A673 (cell line): ENCODE results near the gene SNRNP70. TPM values are rescaled to one million over a fixed set of nuclear protein-coding genes. Genes with fewer than 3 reads are reported as not detected.

Source experiments
- BruUV-seq: library from RNA; stranded (reverse); fragments of 400-500 nt; replicated peaks from 2 replicates; lab custom pipeline; 2021; lab: Mats Ljungman, UMichigan
- CTCF ChIA-PET: fragments of 300-600 bp; sonication (Branson Sonifier 250); formaldehyde crosslinking; loops from one replicate; lab custom pipeline; 2022; ENCODE audit warnings: antibody characterized with exemption; lab: Charles Lee
- POLR2A ChIA-PET: fragments of 300-600 bp; sonication (Branson Sonifier 250); formaldehyde crosslinking; loops from one replicate; lab custom pipeline; 2022; ENCODE audit warnings: antibody characterized with exemption; ENCODE audit not compliant: low non-redundant PET; lab: Charles Lee
- DNase-seq: peaks from one replicate; pipeline ENCODE4 v3.0.0-alpha.2; 2015; ENCODE audit warnings: low spot score
- H3K27ac ChIP-seq: fragments of 200-600 bp; sonication (generic); 2 replicates; pipeline ENCODE4 v1.5.1; 2016; ENCODE audit warnings: mixed run types, low read depth, mild to moderate bottlenecking, mixed read lengths, antibody characterized with exemption, low read length; ENCODE audit not compliant: poor library complexity, severe bottlenecking
- H3K27me3 ChIP-seq: fragments of 200-600 bp; sonication (generic); replicated peaks from 2 replicates; pipeline ENCODE4 v1.6.1; 2017; ENCODE audit warnings: mixed run types, low read depth, mild to moderate bottlenecking, mixed read lengths, antibody characterized with exemption, low read length; ENCODE audit not compliant: insufficient read depth, poor library complexity
- H3K36me3 ChIP-seq: fragments of 200-600 bp; sonication (generic); 2 replicates; pipeline ENCODE4 v1.6.1; 2016; ENCODE audit warnings: mixed run types, mild to moderate bottlenecking, mixed read lengths, antibody characterized with exemption, low read length; ENCODE audit not compliant: insufficient read depth, poor library complexity, severe bottlenecking
- H3K4me1 ChIP-seq: fragments of 200-600 bp; sonication (generic); 2 replicates; pipeline ENCODE4 v1.6.1; 2017; ENCODE audit warnings: mixed run types, mild to moderate bottlenecking, mixed read lengths, antibody characterized with exemption, low read length; ENCODE audit not compliant: insufficient read depth, poor library complexity, severe bottlenecking
- H3K4me3 ChIP-seq: fragments of 200-600 bp; sonication (generic); 2 replicates; pipeline ENCODE4 v1.5.1; 2016; ENCODE audit warnings: low read depth, mixed run types, mild to moderate bottlenecking, mixed read lengths, low read length; ENCODE audit not compliant: poor library complexity, severe bottlenecking
- H3K9me3 ChIP-seq: fragments of 200-600 bp; sonication (generic); 2 replicates; pipeline ENCODE4 v1.6.1; 2016; ENCODE audit warnings: mixed run types, low read depth, mild to moderate bottlenecking, mixed read lengths, antibody characterized with exemption, low read length; ENCODE audit not compliant: poor library complexity, severe bottlenecking
- EZH2 ChIP-seq: fragments of 200-600 bp; sonication (generic); IDR thresholded peaks from 2 replicates; pipeline ENCODE4 v1.6.1; 2017; ENCODE audit warnings: borderline replicate concordance, low read depth, mild to moderate bottlenecking, mixed read lengths, antibody characterized with exemption, low read length; ENCODE audit not compliant: poor library complexity, severe bottlenecking
- intact Hi-C: fragments of 100-400 bp; cut with micrococcal nuclease; formaldehyde crosslinking; loops from one replicate; pipeline ENCODE4 v1.10.0; 2022; ENCODE audit not compliant: unreplicated experiment
- total RNA-seq: library from RNA; stranded (reverse); gene quantifications from 2 replicates; pipeline ENCODE4 v1.2.3, GENCODE V29; 2021
- TF ChIP-seq, protein P1 (sequence below): fragments of 300-800, 200-600 bp; sonication (generic); conservative IDR thresholded peaks from 2 replicates; pipeline ENCODE4 v1.5.1; 2017; ENCODE audit warnings: low read depth, mild to moderate bottlenecking, antibody characterized with exemption, low read length, moderate library complexity, mixed read lengths

The SNRNP70 gene
- total RNA-seq, 1 experiment from 2014 or later: 295 TPM

- POLR2A ChIA-PET: interaction anchor here (0.6 to 0.8 kb wide), 3 partner anchors 101 to 353 kb away, joined by 3 to 21 read pairs (median 10); no protein-coding TSS in a partner anchor
- CTCF ChIA-PET: interaction anchor here (0.5 to 2.0 kb wide), 23 partner anchors 9 to 178 kb away, joined by 3 to 43 read pairs (median 4); partner anchors contain the start of gene LIN7B
- Histone ChIP-seq H3K9me3 (no peaks in the 10 kb centered on the region), H3K36me3 (peaks cover 89% of the 10 kb centered on the region), H3K4me3 (no peak overlapping the region), H3K27me3 (no peaks in the 10 kb centered on the region), H3K27ac (no peak overlapping the region), H3K4me1 (peaks cover 7% of the 10 kb centered on the region)
- intact Hi-C loops: loop anchor here (2.0 to 5.0 kb wide), 3 partner anchors 110 to 345 kb away; partner anchors contain the start of gene SLC17A7
- no peak for TF ChIP-seq EZH2
- TF ChIP-seq, protein P1, sequence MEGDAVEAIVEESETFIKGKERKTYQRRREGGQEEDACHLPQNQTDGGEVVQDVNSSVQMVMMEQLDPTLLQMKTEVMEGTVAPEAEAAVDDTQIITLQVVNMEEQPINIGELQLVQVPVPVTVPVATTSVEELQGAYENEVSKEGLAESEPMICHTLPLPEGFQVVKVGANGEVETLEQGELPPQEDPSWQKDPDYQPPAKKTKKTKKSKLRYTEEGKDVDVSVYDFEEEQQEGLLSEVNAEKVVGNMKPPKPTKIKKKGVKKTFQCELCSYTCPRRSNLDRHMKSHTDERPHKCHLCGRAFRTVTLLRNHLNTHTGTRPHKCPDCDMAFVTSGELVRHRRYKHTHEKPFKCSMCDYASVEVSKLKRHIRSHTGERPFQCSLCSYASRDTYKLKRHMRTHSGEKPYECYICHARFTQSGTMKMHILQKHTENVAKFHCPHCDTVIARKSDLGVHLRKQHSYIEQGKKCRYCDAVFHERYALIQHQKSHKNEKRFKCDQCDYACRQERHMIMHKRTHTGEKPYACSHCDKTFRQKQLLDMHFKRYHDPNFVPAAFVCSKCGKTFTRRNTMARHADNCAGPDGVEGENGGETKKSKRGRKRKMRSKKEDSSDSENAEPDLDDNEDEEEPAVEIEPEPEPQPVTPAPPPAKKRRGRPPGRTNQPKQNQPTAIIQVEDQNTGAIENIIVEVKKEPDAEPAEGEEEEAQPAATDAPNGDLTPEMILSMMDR: peak; percentile 99
- no TSS peak for BruUV-seq
- DNase-seq: peak; percentile 90
Measured at GRCh38 chr19:49097453-49098288, 12.4 kb downstream of the SNRNP70 start.

DNA sequence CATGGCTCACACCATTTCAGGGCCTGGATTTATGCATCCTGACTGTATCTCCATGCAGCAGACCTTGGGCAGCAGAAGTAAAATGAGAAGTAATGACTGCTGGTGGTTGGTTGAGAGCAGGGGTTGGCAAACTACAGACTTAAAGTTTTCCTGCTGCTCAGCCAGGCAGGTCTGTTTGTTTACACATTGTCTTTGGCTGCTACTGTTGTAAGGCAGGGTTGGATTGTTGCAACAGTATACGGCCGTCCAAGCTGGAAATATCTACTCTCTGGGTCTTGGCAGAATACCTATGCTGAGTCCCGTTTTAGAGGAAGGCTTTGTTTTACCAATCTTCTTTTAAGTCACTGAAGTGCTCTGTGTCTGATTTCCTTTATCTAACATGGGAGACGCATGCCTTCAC lies 13.5 kb downstream of the SNRNP70 start:
- Histone ChIP-seq H3K4me3 (no peak overlapping the region), H3K4me1 (peaks cover 18% of the 10 kb centered on the region), H3K36me3 (peaks cover 89% of the 10 kb centered on the region), H3K27me3 (no peaks in the 10 kb centered on the region), H3K27ac (no peak overlapping the region), H3K9me3 (no peaks in the 10 kb centered on the region)
- DNase-seq: no peak
- intact Hi-C loops: loop anchor here (2.0 to 5.0 kb wide), 3 partner anchors 109 to 344 kb away; partner anchors contain the start of gene SLC17A7
- CTCF ChIA-PET: interaction anchor here (1.3 kb wide), 1 partner anchor 112 kb away, joined by 6 read pairs; no protein-coding TSS in a partner anchor
- POLR2A ChIA-PET: no interaction called here
- TF ChIP-seq EZH2: no peak
- TF ChIP-seq, protein P1: no peak
- no TSS peak for BruUV-seq

- Histone ChIP-seq H3K4me3 (no peak overlapping the region), H3K9me3 (no peaks in the 10 kb centered on the region), H3K27ac (no peak overlapping the region), H3K36me3 (peaks cover 91% of the 10 kb centered on the region), H3K4me1 (peaks cover 25% of the 10 kb centered on the region), H3K27me3 (no peaks in the 10 kb centered on the region)
- TF ChIP-seq, protein P1: no peak
- TF ChIP-seq EZH2: no peak
- no peak for DNase-seq
- BruUV-seq: no TSS peak
- ChIA-PET POLR2A (no interaction called here), CTCF (no interaction called here)
- intact Hi-C loops: no loop called here
Measured at GRCh38 chr19:49101160-49101559, 15.9 kb downstream of the SNRNP70 start.
